ENCODE measurements around the gene RTEL1.
"Not testable (repeated sequence)": the region's sequence is repeated elsewhere in the genome, so short reads cannot be mapped to it uniquely, and the experiment has no call there.

Gene RTEL1

GRCh38 chr20:63705232-63706026 lies 47.3 kb downstream of the RTEL1 start:
- in situ Hi-C loops (cut with MboI; ENCODE audit: low pct_unique_long_range_greater_than_20kb, low sequenced_read_pairs): no loop called here
- no peak for DNase-seq

- in situ Hi-C loops (cut with MboI; ENCODE audit: low pct_unique_long_range_greater_than_20kb, low sequenced_read_pairs): no loop called here
- no peak for DNase-seq
Observed at GRCh38 chr20:63706027-63706695, 48.0 kb downstream of the RTEL1 start.

- peak; percentile 67 for DNase-seq
- in situ Hi-C loops (cut with MboI; ENCODE audit: low pct_unique_long_range_greater_than_20kb, low sequenced_read_pairs): no loop called here
Observed at GRCh38 chr20:63706852-63707557, 48.9 kb downstream of the RTEL1 start.

GRCh38 chr20:63707558-63708300 lies 49.6 kb downstream of the RTEL1 start, which contains the start of the genes ARFRP1 and ZGPAT:
ARFRP1 (minus strand) TSS chr20:63707976; CDS start chr20:63707091, 885 bp downstream.
ZGPAT (plus strand) TSS chr20:63708039; CDS start chr20:63708581, 542 bp downstream.
- in situ Hi-C loops (cut with MboI; ENCODE audit: low pct_unique_long_range_greater_than_20kb, low sequenced_read_pairs): no loop called here
- DNase-seq: peak; percentile 90

- DNase-seq: no peak
- in situ Hi-C loops (cut with MboI; ENCODE audit: low pct_unique_long_range_greater_than_20kb, low sequenced_read_pairs): no loop called here
Observed at GRCh38 chr20:63708301-63709148, 50.4 kb downstream of the RTEL1 start.

- no peak for DNase-seq
- in situ Hi-C loops (cut with MboI; ENCODE audit: low pct_unique_long_range_greater_than_20kb, low sequenced_read_pairs): no loop called here
Observed at GRCh38 chr20:63709149-63709527, 51.0 kb downstream of the RTEL1 start.

- in situ Hi-C loops (cut with MboI; ENCODE audit: low pct_unique_long_range_greater_than_20kb, low sequenced_read_pairs): no loop called here
Observed at GRCh38 chr20:63711085-63711645, 53.1 kb downstream of the RTEL1 start.

GRCh38 chr20:63712191-63712590 lies 54.1 kb downstream of the RTEL1 start:
- no peak for DNase-seq
- in situ Hi-C loops (cut with MboI; ENCODE audit: low pct_unique_long_range_greater_than_20kb, low sequenced_read_pairs): no loop called here

More at GRCh38 chr20:63711085-63711645, 53.1 kb downstream of the RTEL1 start:
- DNase-seq: no peak

- no peak for DNase-seq
- in situ Hi-C loops (cut with MboI; ENCODE audit: low pct_unique_long_range_greater_than_20kb, low sequenced_read_pairs): no loop called here
Observed at GRCh38 chr20:63714858-63715257, 56.7 kb downstream of the RTEL1 start.

GRCh38 chr20:63718996-63719395 lies 60.9 kb downstream of the RTEL1 start:
- in situ Hi-C loops (cut with MboI; ENCODE audit: low pct_unique_long_range_greater_than_20kb, low sequenced_read_pairs): no loop called here
- no peak for DNase-seq

GRCh38 chr20:63722967-63723622 lies 65.0 kb downstream of the RTEL1 start:
- in situ Hi-C loops (cut with MboI; ENCODE audit: low pct_unique_long_range_greater_than_20kb, low sequenced_read_pairs); DNase-seq: not testable (repeated sequence)

GRCh38 chr20:63730189-63730733 lies 72.1 kb downstream of the RTEL1 start:
- DNase-seq; in situ Hi-C loops (cut with MboI; ENCODE audit: low pct_unique_long_range_greater_than_20kb, low sequenced_read_pairs): not testable (repeated sequence)

GRCh38 chr20:63731410-63731809 lies 73.3 kb downstream of the RTEL1 start:
- DNase-seq: no peak
- in situ Hi-C loops (cut with MboI; ENCODE audit: low pct_unique_long_range_greater_than_20kb, low sequenced_read_pairs): no loop called here

- DNase-seq: no peak
Observed at GRCh38 chr20:63732118-63733095, 74.3 kb downstream of the RTEL1 start.

GRCh38 chr20:63733117-63733516 lies 75.0 kb downstream of the RTEL1 start:
- in situ Hi-C loops (cut with MboI; ENCODE audit: low pct_unique_long_range_greater_than_20kb, low sequenced_read_pairs): no loop called here

More at GRCh38 chr20:63732118-63733095, 74.3 kb downstream of the RTEL1 start:
- in situ Hi-C loops (cut with MboI; ENCODE audit: low pct_unique_long_range_greater_than_20kb, low sequenced_read_pairs): no loop called here

GRCh38 chr20:63733579-63734081 lies 75.5 kb downstream of the RTEL1 start:
- DNase-seq: no peak
- in situ Hi-C loops (cut with MboI; ENCODE audit: low pct_unique_long_range_greater_than_20kb, low sequenced_read_pairs): no loop called here

More at GRCh38 chr20:63733117-63733516, 75.0 kb downstream of the RTEL1 start:
- DNase-seq: no peak

Measured in KBM-7 (cell line).